GM18870 (cell line): Measurements from ENCODE around the gene SKIC8.

Source experiments
- ATAC-seq: cut with Tn5 transposase; IDR thresholded peaks from one replicate; pipeline ENCODE4 v1.9.1; 2021; ENCODE audit warnings: moderate library complexity; ENCODE audit not compliant: unreplicated experiment

Gene SKIC8

DNA sequence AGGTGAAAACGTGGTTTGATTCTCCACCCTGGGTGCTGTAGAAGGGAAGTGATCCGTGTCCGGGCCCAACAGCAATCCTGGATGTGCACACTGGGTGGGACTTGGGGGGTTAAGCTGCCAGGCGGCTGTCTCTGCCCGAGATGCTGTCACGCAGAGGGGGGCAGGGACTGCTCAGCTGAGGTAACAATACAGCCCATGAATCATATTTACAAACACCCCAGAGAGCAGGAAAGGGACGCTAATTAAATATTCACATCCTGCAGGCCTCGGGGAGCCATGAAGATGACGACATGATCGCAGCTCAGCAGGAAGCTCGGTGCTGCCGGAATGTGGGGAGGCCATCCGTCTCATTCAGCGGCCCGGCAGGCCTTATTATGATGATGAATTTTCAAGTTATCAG lies 22.8 kb upstream of the SKIC8 start:
- no peak for ATAC-seq

DNA sequence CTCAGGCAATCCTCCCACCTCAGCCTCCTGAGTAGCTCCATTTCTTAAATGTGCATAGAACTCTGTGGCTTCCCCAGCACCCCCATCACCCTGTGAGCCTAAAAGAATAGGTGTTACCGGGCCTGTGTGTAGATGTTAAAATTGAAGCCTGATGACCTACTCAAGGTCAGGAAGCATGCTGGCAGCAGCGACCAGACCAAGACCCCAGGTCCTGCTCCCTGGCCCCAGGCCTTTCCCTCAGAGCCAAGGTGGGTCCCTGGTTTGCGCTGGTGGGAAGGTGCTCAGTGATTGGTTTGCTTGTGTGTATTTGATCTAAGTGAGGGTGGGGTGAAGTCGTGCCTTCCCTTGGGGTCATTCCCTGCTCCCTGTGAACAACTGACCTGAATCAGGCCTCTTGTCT lies 22.4 kb upstream of the SKIC8 start:
- ATAC-seq = no peak

GRCh38 chr15:78321041-78321570 lies 21.7 kb upstream of the SKIC8 start:
- no peak for ATAC-seq

GRCh38 chr15:78320183-78320582 lies 20.8 kb upstream of the SKIC8 start:
- ATAC-seq = no peak

DNA sequence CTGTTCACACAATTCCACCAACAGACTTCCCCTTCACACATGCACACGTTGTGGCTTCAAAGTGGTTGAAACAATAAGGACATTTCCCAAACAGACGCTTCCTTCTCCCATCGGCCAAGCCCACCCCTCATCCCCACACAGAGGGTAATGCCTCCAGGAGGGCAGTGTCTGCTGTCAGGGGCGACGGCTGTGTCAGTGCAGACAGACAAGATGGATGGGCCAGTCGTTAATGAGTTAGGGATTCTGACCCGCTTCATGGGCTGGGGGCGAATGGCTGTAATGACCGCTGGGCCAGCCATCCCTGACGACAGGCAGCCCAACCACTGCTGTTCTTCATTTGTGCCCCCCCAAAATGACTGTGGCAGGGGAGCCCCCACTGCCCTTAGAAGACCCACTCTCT lies 20.2 kb upstream of the SKIC8 start:
- ATAC-seq = no peak

DNA sequence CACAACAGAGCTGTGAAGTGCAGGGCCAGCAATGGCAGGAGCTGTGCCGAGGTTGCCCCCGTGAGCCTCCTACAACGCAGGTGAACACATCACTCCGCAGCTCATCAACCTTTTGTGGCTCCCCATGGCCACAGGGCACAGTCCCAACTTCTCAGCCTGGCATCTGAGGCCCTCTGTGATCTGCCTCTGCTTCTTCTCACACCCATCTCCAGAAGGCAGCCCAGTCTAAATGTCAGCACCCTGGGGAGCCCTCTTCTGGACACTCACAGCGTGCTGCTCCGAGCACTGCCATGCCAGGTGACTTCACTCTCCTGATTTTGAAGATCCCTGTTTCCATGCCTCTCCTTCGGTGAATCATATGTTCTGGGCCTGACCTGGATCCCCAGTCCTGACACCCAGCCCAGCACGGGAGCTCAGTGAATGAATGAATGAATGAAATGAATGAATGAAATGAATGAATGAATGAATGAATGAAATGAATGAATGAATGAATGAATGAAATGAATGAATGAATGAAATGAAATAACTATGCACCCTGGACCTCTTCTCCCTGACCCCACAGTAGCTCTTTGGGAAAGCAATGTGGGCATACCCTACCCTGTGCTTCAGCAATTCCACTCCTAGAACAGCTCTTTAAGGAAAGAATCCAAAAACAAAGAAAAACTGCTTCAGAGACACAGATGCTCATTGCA lies 17.9 kb upstream of the SKIC8 start:
- ATAC-seq = no peak

GRCh38 chr15:78316283-78317083 lies 17.1 kb upstream of the SKIC8 start:
- ATAC-seq = no peak

DNA sequence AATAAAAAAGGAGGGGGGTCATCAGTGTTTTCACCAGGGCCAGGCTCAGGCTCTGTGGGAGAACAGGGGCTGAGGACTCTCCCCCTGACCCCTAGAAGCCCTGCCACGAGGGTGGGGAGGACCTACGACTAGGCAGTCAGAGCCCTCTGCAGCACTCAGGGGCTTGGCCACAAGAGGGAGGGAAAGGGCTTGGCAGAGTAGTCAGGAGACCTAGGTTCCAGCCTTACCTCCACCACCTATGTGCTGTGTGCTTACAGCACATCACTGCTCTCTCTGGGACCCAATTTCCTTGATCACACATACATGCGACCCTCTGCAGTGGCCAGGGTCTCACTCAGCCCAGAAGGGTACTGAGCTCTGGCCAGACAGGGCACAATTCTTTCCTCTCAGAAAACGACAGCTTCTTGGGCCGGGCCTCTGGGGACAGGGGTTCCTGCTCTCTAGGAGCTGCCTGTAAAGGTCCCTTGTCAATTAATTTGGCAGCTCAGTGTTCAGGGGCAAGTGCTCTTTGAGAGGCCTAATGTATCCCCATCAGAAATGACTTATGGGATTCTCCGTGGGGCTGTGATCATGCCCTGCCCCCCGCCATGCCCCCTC lies 16.4 kb upstream of the SKIC8 start:
- no peak for ATAC-seq

GRCh38 chr15:78314181-78314581 lies 14.8 kb upstream of the SKIC8 start:
- no peak for ATAC-seq

- no peak for ATAC-seq
Observed at GRCh38 chr15:78313383-78313782, 14.0 kb upstream of the SKIC8 start.

DNA sequence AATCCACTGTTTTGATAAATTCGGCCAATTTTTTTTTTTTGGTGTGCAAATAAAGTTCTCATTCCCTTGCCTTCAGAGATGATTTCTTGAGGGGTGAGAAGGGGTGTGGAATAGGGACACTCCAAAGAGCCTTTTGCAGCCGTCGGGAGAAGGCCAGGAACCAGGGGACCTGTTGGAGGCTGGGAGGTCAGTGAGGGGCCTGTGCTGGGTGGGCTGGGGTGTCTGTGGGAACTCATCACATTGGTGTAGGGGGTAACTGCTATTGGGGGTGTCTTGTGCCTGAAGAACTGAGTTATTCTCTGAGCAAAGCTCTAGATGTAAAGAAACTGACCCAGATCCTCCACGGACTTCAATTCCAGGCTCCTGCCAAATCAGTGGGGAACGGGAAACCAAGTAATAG lies 13.5 kb upstream of the SKIC8 start:
- no peak for ATAC-seq

GRCh38 chr15:78312536-78312935 lies 13.1 kb upstream of the SKIC8 start:
- ATAC-seq = no peak

DNA sequence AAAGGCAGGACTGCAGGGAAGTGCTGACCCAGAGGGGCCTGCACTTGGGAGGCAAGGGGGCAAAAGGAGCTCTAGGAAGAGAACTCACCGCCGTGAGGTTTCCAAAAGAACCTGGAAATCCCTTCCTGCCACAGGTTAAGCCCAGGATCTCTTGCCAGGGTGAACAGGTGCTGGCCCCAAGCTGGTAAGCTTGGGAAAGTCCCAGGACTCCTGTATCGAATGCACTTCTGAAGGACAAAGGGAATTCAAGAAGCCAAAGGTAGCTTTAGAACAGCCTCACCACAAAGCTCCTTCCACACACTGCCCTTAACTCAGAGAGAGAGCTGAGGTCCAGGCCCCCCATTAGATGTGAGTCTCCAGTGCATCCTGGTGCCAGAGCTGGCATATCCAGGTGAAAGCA lies 11.9 kb upstream of the SKIC8 start:
- ATAC-seq = no peak

GRCh38 chr15:78308422-78309032 lies 9.1 kb upstream of the SKIC8 start:
- no peak for ATAC-seq

GRCh38 chr15:78307976-78308375 lies 8.6 kb upstream of the SKIC8 start:
- ATAC-seq = no peak

DNA sequence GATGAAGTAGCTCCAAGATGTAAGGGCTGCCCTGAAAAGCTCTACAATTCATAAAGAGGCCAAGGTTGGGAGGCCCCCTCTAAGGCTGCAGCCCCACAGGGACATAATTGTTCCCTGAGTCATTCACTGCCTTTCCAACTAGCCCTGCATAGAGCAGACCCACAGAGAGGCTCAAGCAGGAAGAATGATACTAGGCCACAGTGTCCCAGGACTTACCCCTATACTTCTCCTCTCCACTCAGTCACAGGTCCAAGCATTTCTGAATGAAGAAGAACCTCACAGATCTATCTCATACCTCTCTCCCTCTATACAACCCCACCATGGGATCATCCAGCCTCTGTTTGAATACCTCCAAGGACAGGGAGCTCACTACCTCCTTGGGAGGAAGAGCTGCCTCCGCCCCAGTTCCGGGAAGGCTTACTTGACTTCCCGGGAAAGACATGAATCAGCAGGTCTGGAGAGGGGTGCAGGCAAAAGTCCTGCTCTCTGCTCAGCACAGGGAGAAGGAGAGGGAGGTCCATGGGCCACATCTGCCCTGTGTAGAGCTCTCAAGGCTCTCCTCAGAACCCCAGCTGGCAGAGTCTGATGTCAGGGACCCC lies 6.9 kb upstream of the SKIC8 start:
- no peak for ATAC-seq

DNA sequence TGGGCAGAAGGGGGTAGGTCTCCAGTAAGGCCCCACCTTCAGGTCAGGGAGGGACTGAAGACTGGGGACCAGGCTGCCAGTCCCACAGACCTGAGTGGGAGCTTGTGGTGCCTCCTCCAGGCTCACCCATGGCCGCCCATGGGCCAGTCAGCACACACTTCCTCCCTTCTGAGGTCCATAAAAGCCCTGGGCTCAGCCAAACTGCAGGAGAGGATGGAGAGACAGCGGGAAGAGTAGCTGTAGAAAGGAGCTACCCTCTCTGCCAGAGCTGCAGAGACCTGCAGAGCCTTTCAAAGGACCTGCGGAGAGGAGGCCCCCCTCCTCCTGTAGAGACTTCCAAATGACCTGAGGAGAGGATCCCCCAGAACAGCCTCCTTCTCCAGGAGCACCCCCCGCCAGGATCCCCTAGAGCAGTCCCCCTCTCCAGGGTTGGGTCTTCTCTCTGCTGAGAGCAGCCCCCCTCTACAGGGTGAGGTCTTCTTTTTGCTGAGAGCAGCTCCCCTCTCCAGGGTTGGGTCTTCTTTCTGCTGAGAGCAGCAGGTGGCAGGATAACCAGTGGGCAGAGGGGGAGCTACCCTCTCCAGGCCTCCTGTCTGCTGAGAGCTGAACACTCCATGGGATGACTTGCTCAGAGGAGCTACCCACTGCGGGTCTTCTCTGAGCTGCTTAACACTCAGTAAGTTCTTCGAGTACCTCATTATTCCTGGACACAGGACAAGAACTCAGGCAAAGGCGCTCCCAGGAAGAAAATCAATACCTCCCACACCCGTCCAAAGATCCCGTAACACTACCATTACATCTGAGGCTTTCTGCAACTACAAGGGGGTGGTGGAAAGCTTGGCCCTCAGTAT lies 5.0 kb upstream of the SKIC8 start:
- ATAC-seq = no peak

DNA sequence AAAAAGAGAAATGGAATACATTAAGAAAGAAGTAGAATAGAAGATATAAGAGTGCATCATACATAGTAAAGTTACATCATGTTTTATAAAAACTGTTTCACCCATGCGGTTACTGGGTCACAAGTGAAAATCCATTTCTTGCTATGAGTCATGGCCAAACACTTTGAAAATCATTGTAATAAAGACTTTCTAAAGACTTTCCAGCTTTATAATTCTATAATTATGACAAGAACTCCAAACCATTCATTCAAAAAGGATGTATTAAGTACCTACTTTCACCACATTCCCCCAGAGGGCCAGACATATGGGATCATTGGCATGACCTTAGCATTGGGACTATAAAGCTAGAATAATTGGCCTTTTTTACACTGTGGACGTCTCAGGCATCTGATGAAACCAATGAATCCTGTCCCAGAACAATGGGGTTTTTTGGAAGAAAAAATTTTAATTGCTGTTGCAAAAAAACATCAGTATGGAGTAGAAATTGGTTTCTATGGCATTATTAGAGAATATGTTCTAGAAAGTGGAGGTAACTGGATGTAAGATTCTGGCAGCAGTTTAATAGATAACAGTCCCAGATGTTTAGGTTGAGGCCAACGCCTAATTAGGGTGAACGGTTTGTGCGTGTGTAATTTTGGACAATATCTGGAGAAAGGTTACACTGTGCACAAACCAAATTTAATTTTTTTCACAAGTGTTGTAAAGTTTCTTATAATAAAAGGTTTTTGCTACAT lies 3.3 kb upstream of the SKIC8 start:
- no peak for ATAC-seq

DNA sequence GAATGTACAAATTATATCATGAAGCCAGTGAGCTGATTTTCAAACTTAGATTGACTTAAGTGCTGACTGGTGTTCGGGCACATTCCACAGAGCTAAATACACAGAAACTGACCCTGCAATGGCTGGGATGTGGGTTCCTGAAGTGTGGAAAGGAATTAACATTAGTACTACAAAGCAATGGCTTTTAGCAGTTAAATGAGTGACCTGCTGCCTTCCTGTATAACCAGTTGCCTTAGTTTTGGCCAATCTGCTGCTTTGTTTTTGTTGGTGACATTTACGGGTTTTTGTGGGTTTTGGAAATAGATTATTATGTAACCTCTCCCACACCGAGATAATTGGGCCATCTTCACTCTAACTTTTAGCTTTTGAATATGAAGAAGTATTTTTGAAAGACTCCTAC lies 2.4 kb upstream of the SKIC8 start:
- ATAC-seq = no peak

- ATAC-seq = no peak
Observed at GRCh38 chr15:78301326-78301725, 1.9 kb upstream of the SKIC8 start.
